ENCODE data around the gene TRIM17. TPM values are rescaled to one million over a fixed set of nuclear protein-coding genes. Genes with fewer than 3 reads are reported as not detected.

Gene TRIM17
- total and polyA plus RNA-seq, 2 experiments from 2014 or later, result 0.86 to 1.1 TPM

GRCh38 chr1:228423404-228424053 lies 6.9 kb upstream of the TRIM17 start (continued):
- TF ChIP-seq ZNF462 (CRISPR knock-in tag; IDR thresholded peaks at IDR 0.05) (no peak), CREB1 (CRISPR knock-in tag; IDR thresholded peaks at IDR 0.05; ENCODE audit: low read depth) (no peak), REST (IDR thresholded peaks at IDR 0.05; ENCODE audit: unreplicated experiment) (no peak)
